Epidermal melanocyte (primary cell): ENCODE measurements around the gene RETSAT.
A peak's percentile ranks its signal among the peaks of the same experiment; 100 is the strongest.

Experiments
- DNase-seq: peaks from one replicate; pipeline ENCODE4 v3.0.0; 2011; ENCODE audit warnings: low spot score; ENCODE audit not compliant: insufficient read length

Gene RETSAT

GRCh38 chr2:85308896-85309555 lies 45.3 kb downstream of the RETSAT start:
- DNase-seq: peak; percentile 40

GRCh38 chr2:85308201-85308600 lies 46.1 kb downstream of the RETSAT start:
- DNase-seq: no peak

GRCh38 chr2:85307527-85307897 lies 46.8 kb downstream of the RETSAT start:
- DNase-seq: no peak

- no peak for DNase-seq
Measured at GRCh38 chr2:85303780-85304531, 50.4 kb downstream of the RETSAT start.

- DNase-seq: no peak
Measured at GRCh38 chr2:85302121-85302520, 52.2 kb downstream of the RETSAT start.
